GM10847 (cell line): Measurements from ENCODE around the gene CA5A.

Source experiments
- POLR2A ChIP-seq: IDR thresholded peaks from 2 replicates; pipeline ENCODE4 v1.6.1; 2011; ENCODE audit not compliant: insufficient read length; ENCODE audit errors: extremely low read depth

Gene CA5A

GRCh38 chr16:87855852-87856715, 80.2 kb downstream of the CA5A start:
- no peak for TF ChIP-seq POLR2A

DNA sequence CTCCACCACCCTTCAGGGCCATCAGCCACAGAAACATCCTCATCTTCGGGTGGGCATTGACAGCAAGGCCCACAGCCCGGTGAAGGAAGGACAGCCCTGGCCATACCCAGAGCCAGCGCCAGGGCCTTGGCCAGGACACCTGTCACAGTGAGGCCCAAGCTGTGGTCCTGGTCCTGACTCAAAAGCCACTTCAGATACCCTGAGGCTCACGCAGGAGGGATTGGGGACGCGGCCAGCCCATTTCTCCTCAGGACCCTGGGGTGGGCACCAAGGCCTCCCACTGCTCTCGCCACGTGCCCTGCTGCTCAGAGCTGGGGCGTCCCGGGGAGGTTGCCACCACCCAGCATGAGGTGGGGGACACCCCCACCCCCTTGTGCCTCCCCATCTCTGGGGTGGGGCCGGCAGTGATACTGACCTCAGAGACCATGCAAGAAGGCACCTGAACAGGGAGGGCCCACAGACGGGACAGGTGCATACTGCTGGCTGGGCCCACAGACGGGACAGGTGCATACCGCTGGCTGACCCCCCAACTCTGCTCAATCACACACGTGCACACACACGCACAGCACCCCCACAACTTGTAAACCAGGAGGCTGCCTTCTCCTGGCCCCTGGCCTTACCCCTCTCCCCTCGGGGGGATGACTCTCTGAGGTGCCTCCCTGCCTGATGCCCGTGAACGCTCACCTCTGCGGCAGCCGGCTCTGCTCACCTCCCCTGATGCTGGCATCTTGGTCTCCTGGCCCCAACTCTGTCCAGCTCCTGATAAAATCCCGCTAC, 81.2 kb downstream of the CA5A start:
- TF ChIP-seq POLR2A: no peak

DNA sequence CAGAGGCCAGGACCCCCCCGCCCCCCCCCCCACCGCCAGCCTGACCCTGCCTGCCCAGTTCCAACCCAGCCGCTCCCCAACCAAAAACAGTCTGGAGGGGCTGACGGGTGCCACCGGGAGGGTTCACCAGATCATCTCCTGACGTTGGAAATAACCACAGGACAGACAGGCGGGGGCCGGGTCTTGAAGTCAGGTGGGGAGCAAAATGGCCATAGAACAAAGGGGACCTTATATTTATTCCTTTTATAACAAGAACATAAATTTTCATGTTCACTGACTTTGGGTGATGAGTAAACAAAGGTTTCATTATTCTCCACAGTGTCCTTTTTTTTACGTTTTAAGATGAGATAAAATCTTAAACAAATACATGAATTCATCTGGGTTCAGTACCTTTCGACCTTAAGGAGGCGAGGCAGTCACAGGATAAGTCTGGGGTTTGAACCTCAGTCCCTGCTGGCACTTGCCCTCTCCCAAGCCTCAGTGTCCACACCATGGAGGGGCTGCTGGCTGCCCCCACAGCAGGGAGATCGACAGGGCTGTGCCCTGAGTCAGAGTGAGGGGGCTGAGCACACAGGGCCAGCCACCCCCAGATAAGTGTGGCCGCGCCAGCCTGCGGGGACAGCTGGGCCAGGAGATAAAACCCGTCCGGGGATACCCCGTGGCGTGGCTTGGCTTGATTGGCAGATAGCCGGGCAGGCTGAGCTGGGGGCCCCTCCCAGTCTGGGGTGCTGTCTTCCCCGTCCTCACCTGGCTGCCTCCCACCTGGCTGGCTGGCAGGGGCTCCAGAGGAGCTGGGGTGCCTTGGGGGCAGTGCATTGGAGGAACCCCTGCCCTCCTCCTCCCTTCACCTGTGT, 82.0 kb downstream of the CA5A start:
- no peak for TF ChIP-seq POLR2A

GRCh38 chr16:87853411-87854052, 82.8 kb downstream of the CA5A start:
- no peak for TF ChIP-seq POLR2A

- TF ChIP-seq POLR2A: no peak
Observed at GRCh38 chr16:87851601-87852000, 84.7 kb downstream of the CA5A start.

- TF ChIP-seq POLR2A: no peak
Observed at GRCh38 chr16:87851141-87851587, 85.2 kb downstream of the CA5A start.

- no peak for TF ChIP-seq POLR2A
Observed at GRCh38 chr16:87850009-87851006, 86.0 kb downstream of the CA5A start.

GRCh38 chr16:87849419-87850008, 86.8 kb downstream of the CA5A start:
- TF ChIP-seq POLR2A: no peak

GRCh38 chr16:87848676-87849345, 87.5 kb downstream of the CA5A start:
- TF ChIP-seq POLR2A: no peak

DNA sequence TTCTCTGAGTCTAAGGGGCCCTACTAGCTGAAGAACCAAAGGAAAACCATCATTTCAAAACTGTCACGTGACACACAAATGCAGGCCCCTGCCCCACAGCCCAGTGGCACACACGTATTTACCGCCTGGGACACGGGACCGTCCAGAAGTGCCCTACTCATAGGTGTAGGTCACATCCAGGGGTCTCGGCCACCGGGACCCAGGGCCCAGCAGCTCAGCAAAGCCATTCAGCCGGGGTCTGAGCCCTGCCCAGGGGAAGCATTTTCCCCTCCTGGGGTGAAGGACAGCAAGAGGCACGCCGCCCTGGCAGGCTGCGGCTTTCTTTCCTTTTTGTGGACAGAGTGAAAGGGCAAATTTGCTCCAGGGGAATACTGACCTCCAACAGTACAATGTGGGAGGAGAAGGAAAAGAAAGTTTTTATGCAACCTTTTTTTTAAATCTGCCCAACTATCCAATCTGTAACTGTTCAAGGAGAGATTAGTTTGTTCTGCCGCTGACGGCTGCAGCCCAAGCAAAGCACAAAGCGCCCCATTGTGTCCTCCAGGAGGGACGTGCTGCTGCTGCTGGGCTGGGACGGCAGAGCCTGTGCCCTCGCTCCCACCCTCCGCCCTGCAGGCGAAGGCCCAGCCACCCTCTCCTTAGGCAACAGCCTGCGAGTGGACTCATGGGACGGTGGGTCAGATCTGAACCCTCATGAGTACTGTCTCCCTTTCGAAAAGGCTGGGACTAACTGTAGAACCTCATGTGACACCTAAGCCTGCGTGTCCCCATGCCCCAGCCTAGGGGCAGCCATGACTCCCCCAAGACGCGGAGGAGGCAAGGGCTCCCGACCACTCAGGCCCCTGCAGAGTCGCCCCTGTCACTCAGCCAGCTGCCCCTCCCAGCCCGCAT, 88.3 kb downstream of the CA5A start:
- TF ChIP-seq POLR2A: no peak

DNA sequence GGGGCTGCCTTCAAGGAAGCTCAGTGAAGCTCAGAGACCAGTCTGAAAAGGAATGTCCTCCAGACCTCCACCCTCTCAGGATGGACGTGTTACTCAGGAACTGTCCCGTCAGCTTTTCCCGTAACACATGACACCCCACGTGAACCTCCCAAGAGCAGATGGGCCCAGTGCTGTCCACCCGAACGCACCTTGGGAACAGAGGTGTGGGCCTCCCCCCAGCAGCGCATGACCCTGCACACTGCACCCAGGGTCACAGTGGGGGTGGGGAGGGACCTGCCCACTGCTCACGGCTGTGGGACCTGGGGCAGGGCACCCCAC, 88.9 kb downstream of the CA5A start:
- TF ChIP-seq POLR2A: no peak

GRCh38 chr16:87846705-87847466, 89.4 kb downstream of the CA5A start:
- no peak for TF ChIP-seq POLR2A
